ENCODE measurements around the gene CIITA. TPM values are rescaled to one million over a fixed set of nuclear protein-coding genes. Genes with fewer than 3 reads are reported as not detected.

The CIITA gene
- total RNA-seq, 4 donors from 2014 or later: 27.7 to 107 (median 60.9) TPM

GRCh38 chr16:10871157-10871991 lies 5.6 kb upstream of the CIITA start:
- TF ChIP-seq POLR2A (IDR thresholded peaks at IDR 0.05): no peak
- TF ChIP-seq, protein P1, sequence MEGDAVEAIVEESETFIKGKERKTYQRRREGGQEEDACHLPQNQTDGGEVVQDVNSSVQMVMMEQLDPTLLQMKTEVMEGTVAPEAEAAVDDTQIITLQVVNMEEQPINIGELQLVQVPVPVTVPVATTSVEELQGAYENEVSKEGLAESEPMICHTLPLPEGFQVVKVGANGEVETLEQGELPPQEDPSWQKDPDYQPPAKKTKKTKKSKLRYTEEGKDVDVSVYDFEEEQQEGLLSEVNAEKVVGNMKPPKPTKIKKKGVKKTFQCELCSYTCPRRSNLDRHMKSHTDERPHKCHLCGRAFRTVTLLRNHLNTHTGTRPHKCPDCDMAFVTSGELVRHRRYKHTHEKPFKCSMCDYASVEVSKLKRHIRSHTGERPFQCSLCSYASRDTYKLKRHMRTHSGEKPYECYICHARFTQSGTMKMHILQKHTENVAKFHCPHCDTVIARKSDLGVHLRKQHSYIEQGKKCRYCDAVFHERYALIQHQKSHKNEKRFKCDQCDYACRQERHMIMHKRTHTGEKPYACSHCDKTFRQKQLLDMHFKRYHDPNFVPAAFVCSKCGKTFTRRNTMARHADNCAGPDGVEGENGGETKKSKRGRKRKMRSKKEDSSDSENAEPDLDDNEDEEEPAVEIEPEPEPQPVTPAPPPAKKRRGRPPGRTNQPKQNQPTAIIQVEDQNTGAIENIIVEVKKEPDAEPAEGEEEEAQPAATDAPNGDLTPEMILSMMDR (IDR thresholded peaks at IDR 0.05): no peak
- no peaks in the 10 kb centered on the region for H3K9me3 ChIP-seq
- no peaks in the 10 kb centered on the region for H3K27me3 ChIP-seq
- no peaks in the 10 kb centered on the region for H3K36me3 ChIP-seq
- H3K27ac ChIP-seq: peak overlapping the region; percentile 41 to 77 (median 67)
- peaks cover 4 to 39% (median 24%) of the 10 kb centered on the region in 4 donors for H3K4me1 ChIP-seq
- peak; percentile 67 to 84 (median 77) for DNase-seq
- H3K4me3 ChIP-seq: no peak overlapping the region

- Histone ChIP-seq H3K27ac (peak overlapping the region in 2 of 4 donors; percentile 35 to 89), H3K27me3 (no peaks in the 10 kb centered on the region)
Observed at GRCh38 chr16:10876315-10876714, 687 bp upstream of the CIITA start.

DNA sequence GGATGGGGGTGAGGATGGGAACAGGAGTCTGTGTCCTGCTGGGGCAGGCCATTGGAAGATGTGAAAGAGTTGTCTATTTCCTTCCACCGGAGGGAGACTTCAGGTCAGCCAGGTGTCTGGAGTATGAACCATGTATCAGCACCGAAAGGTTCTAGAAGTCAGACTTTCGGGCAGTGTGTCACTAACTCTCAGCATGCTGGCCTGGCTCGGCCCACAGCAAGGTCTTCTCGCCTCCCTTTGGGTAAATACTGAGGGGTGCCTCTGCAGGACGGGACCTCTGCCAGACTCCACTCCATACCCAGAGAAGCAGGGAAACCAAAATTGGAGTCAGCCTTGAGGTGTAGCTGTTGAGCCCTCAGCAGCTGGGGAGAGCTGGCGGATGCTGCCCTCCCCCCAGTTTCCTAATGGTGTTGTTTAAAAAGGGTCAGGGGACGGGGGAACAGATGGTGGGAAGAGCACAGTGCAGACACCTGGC lies 507 bp downstream of the CIITA start:
- H3K27me3 ChIP-seq: no peaks in the 10 kb centered on the region

More at GRCh38 chr16:10876315-10876714, 687 bp upstream of the CIITA start:
- no peak for DNase-seq
- TF ChIP-seq, protein P1 (IDR thresholded peaks at IDR 0.05): no peak
- no peak for TF ChIP-seq POLR2A (IDR thresholded peaks at IDR 0.05)
- Histone ChIP-seq H3K9me3 (no peaks in the 10 kb centered on the region), H3K4me1 (peaks cover 0 to 17% (median 9%) of the 10 kb centered on the region in 4 donors), H3K36me3 (no peaks in the 10 kb centered on the region), H3K4me3 (peak overlapping the region in 1 of 4 donors; percentile 26)

GRCh38 chr16:10878328-10878643 lies 1.3 kb downstream of the CIITA start:
- no peaks in the 10 kb centered on the region for H3K36me3 ChIP-seq
- peak overlapping the region; percentile 50 to 67 (median 58) for H3K4me3 ChIP-seq
- H3K27me3 ChIP-seq: no peaks in the 10 kb centered on the region
- DNase-seq: peak in 1 of 3 donors; percentile 69
- H3K9me3 ChIP-seq: no peaks in the 10 kb centered on the region
- TF ChIP-seq, protein P1 (IDR thresholded peaks at IDR 0.05): no peak
- TF ChIP-seq POLR2A (IDR thresholded peaks at IDR 0.05): no peak
- H3K27ac ChIP-seq: peak overlapping the region; percentile 76 to 90 (median 84)
- peaks cover 0 to 15% (median 3%) of the 10 kb centered on the region in 4 donors for H3K4me1 ChIP-seq

More for the DNA sequence above, 507 bp downstream of the CIITA start:
- DNase-seq: peak in 1 of 3 donors; percentile 49
- Histone ChIP-seq H3K4me3 (peak overlapping the region in 3 of 4 donors; percentile 4 to 67 (median 50)), H3K36me3 (no peaks in the 10 kb centered on the region), H3K9me3 (no peaks in the 10 kb centered on the region), H3K27ac (peak overlapping the region in 3 of 4 donors; percentile 78 to 90 (median 89)), H3K4me1 (peaks cover 0 to 7% (median 2%) of the 10 kb centered on the region in 4 donors)
- TF ChIP-seq, protein P1 (IDR thresholded peaks at IDR 0.05): no peak
- TF ChIP-seq POLR2A (IDR thresholded peaks at IDR 0.05): no peak

DNA sequence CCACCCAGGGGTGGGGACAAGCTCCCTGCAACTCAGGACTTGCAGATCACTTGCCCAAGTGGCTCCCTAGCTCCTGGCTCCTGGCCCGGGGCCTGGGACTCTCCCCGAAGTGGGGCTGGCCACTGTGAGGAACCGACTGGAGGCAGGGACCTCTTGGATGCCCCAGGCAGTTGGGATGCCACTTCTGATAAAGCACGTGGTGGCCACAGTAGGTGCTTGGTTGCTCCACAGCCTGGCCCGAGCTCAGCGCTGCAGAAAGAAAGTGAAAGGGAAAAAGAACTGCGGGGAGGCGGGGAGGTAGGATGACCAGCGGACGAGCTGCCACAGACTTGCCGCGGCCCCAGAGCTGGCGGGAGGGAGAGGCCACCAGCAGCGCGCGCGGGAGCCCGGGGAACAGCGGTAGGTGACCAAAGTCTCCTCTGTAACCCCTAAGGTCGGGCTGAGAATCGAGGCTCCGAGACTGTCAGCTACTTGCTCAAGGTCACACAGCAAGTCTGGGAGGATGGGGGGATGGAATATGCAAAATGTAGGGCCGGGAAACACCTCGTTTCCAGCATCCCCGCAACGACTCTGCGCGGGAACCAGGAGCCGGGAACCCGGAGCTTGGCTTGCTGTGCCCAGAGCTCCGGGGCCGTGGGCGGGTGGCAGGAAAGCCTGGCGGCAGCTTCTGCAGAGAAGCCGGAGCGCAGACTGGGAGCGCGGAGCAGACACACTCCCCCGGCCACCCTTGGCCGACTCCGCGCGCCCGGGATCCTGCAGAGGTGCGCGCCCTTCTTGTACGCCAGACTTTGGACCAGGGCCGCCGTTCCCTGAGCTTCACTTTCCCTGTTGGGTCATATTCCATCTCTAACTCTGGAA lies 1.9 kb downstream of the CIITA start:
- Histone ChIP-seq H3K9me3 (no peaks in the 10 kb centered on the region), H3K27ac (peak overlapping the region; percentile 76 to 90 (median 84)), H3K27me3 (no peaks in the 10 kb centered on the region), H3K4me3 (peak overlapping the region; percentile 50 to 67 (median 58)), H3K4me1 (peaks cover 3 to 15% (median 4%) of the 10 kb centered on the region in 4 donors), H3K36me3 (no peaks in the 10 kb centered on the region)
- peak; percentile 59 to 70 for TF ChIP-seq POLR2A (IDR thresholded peaks at IDR 0.05)
- TF ChIP-seq, protein P1 (IDR thresholded peaks at IDR 0.05): peak in 2 of 6 experiments; percentile 1 to 3
- DNase-seq: peak; percentile 72 to 82 (median 82)

Measured in Peyer's patch (tissue), 4 donors.